HEK293 (cell line): Measurements from ENCODE around the gene RASSF8.
A peak's percentile ranks its signal among the peaks of the same experiment; 100 is the strongest.

ENCODE experiments used
- CTCF ChIA-PET: fragments of 350-600 bp; formaldehyde crosslinking; extraction: SDS; loops from one replicate; lab custom pipeline; 2021; ENCODE audit warnings: antibody characterized with exemption; lab: Yijun Ruan, JAX
- POLR2A ChIA-PET: fragments of 300-600 bp; formaldehyde crosslinking; extraction: SDS; loops from one replicate; lab custom pipeline; 2020; ENCODE audit warnings: antibody characterized with exemption, inconsistent platforms; lab: Yijun Ruan, JAX
- H3K27ac ChIP-seq: fragments of 200-500 bp; sonication (Bioruptor generic); 2 replicates; pipeline ENCODE4 v1.5.1; 2014; ENCODE audit warnings: low read depth, low read length, control low read depth, inconsistent platforms; ENCODE audit errors: extremely low read depth
- H3K36me3 ChIP-seq, 2 experiments: fragments of 200-500 bp in 1 of 2; sonication (Bioruptor generic) in 1 of 2; 1 replicate in 1 of 2; 2 replicates in 1 of 2; pipeline ENCODE4 v1.5.1; 2014 to 2017; ENCODE audit warnings: inconsistent platforms in 2 of 2, low read length in 2 of 2; ENCODE audit not compliant: control insufficient read depth in 2 of 2, insufficient read depth in 1 of 2
- H3K4me1 ChIP-seq: fragments of 200-500 bp; sonication (Bioruptor generic); 2 replicates; pipeline ENCODE4 v1.5.1; 2014; ENCODE audit warnings: mild to moderate bottlenecking, low read length, inconsistent platforms; ENCODE audit not compliant: control insufficient read depth, insufficient read depth
- H3K4me3 ChIP-seq: 2 replicates; pipeline ENCODE4 v1.5.1; 2011; ENCODE audit warnings: low read depth, mild to moderate bottlenecking, control low read depth, low read length, moderate library complexity
- H3K9me3 ChIP-seq: fragments of 200-500 bp; sonication (Bioruptor generic); 2 replicates; pipeline ENCODE4 v1.5.1; 2014; ENCODE audit warnings: low read depth, low read length, inconsistent platforms; ENCODE audit not compliant: control insufficient read depth, insufficient read depth
- AEBP2 ChIP-seq: fragments of 450-650 bp; formaldehyde crosslinking; IDR thresholded peaks from 2 replicates; pipeline ENCODE4 v1.5.1; 2016; ENCODE audit warnings: missing biosample characterization, missing genetic modification characterization, borderline replicate concordance
- CTCF ChIP-seq: fragments of 450-650 bp; formaldehyde crosslinking; IDR thresholded peaks from 2 replicates; pipeline ENCODE4 v1.5.1; 2016; ENCODE audit warnings: missing biosample characterization, missing genetic modification characterization
- GFI1B ChIP-seq: fragments of 450-650 bp; formaldehyde crosslinking; IDR thresholded peaks from 2 replicates; pipeline ENCODE4 v1.5.1; 2016; ENCODE audit warnings: missing biosample characterization, missing genetic modification characterization
- GLI4 ChIP-seq: fragments of 450-650 bp; formaldehyde crosslinking; IDR thresholded peaks from 2 replicates; pipeline ENCODE4 v1.5.1; 2016; ENCODE audit warnings: missing biosample characterization, missing genetic modification characterization
- HOXD13 ChIP-seq: sonication (generic); formaldehyde crosslinking; IDR thresholded peaks from 2 replicates; pipeline ENCODE4 v1.8.0; 2022; ENCODE audit warnings: missing genetic modification reagents, borderline replicate concordance
- IKZF3 ChIP-seq: fragments of 450-650 bp; IDR thresholded peaks from 2 replicates; pipeline ENCODE4 v1.5.0; 2018; ENCODE audit warnings: missing biosample characterization, mild to moderate bottlenecking, missing genetic modification characterization, moderate library complexity
- INSM2 ChIP-seq: fragments of 450-650 bp; formaldehyde crosslinking; IDR thresholded peaks from 2 replicates; pipeline ENCODE4 v1.5.1; 2016; ENCODE audit warnings: missing biosample characterization, missing genetic modification characterization
- PRDM4 ChIP-seq: fragments of 450-650 bp; formaldehyde crosslinking; IDR thresholded peaks from 2 replicates; pipeline ENCODE4 v1.5.1; 2017; ENCODE audit warnings: missing biosample characterization, missing genetic modification characterization
- SCRT1 ChIP-seq: fragments of 450-650 bp; formaldehyde crosslinking; IDR thresholded peaks from 2 replicates; pipeline ENCODE4 v1.5.1; 2016; ENCODE audit warnings: missing biosample characterization, missing genetic modification characterization, borderline replicate concordance
- ZBTB1 ChIP-seq: fragments of 450-650 bp; formaldehyde crosslinking; IDR thresholded peaks from 2 replicates; pipeline ENCODE4 v1.5.1; 2016; ENCODE audit warnings: missing biosample characterization, missing genetic modification characterization
- ZBTB6 ChIP-seq: fragments of 450-650 bp; formaldehyde crosslinking; IDR thresholded peaks from 2 replicates; pipeline ENCODE4 v1.5.1; 2017; ENCODE audit warnings: missing biosample characterization, missing genetic modification characterization
- ZFHX2 ChIP-seq: fragments of 450-650 bp; formaldehyde crosslinking; conservative IDR thresholded peaks from 2 replicates; pipeline ENCODE4 v1.5.1; 2016; ENCODE audit warnings: missing biosample characterization, missing genetic modification characterization
- ZNF16 ChIP-seq: fragments of 450-650 bp; formaldehyde crosslinking; IDR thresholded peaks from 2 replicates; pipeline ENCODE4 v1.5.1; 2016; ENCODE audit warnings: low read depth, missing biosample characterization, missing genetic modification characterization
- ZNF214 ChIP-seq: fragments of 450-650 bp; formaldehyde crosslinking; IDR thresholded peaks from 2 replicates; pipeline ENCODE4 v1.5.1; 2017; ENCODE audit warnings: missing biosample characterization, mild to moderate bottlenecking, missing genetic modification characterization, borderline replicate concordance
- ZNF274 ChIP-seq, 2 experiments: fragments of 200-500 bp in 1 of 2; fragments of 450-650 bp in 1 of 2; sonication (Bioruptor generic) in 1 of 2; formaldehyde crosslinking in 1 of 2; IDR thresholded peaks; 2 replicates each; pipeline versions ENCODE4 v1.5.1 to v1.6.1; 2014 to 2016; ENCODE audit warnings: borderline replicate concordance in 1 of 2, inconsistent platforms in 1 of 2, low read length in 1 of 2, missing biosample characterization in 1 of 2, missing genetic modification characterization in 1 of 2
- ZNF302 ChIP-seq: fragments of 450-650 bp; formaldehyde crosslinking; IDR thresholded peaks from 2 replicates; pipeline ENCODE4 v1.5.1; 2016; ENCODE audit warnings: missing biosample characterization, missing genetic modification characterization, low read depth
- ZNF394 ChIP-seq: fragments of 450-650 bp; formaldehyde crosslinking; IDR thresholded peaks from 2 replicates; pipeline ENCODE4 v1.5.1; 2016; ENCODE audit warnings: missing biosample characterization, missing genetic modification characterization, mild to moderate bottlenecking, moderate library complexity, borderline replicate concordance
- ZNF518A ChIP-seq: fragments of 450-650 bp; formaldehyde crosslinking; conservative IDR thresholded peaks from 2 replicates; pipeline ENCODE4 v1.5.1; 2016; ENCODE audit warnings: low read depth, missing biosample characterization, missing genetic modification characterization
- ZNF521 ChIP-seq: fragments of 450-650 bp; formaldehyde crosslinking; IDR thresholded peaks from 2 replicates; pipeline ENCODE4 v1.5.1; 2017; ENCODE audit warnings: missing biosample characterization, mild to moderate bottlenecking, missing genetic modification characterization
- ZNF629 ChIP-seq: fragments of 450-650 bp; formaldehyde crosslinking; IDR thresholded peaks from 2 replicates; pipeline ENCODE4 v1.5.1; 2017; ENCODE audit warnings: missing biosample characterization, missing genetic modification characterization
- ZNF830 ChIP-seq: fragments of 450-650 bp; IDR thresholded peaks from 2 replicates; pipeline ENCODE4 v1.5.0; 2018; ENCODE audit warnings: missing biosample characterization, missing genetic modification characterization, low read depth, mild to moderate bottlenecking, moderate library complexity

Gene RASSF8

GRCh38 chr12:26097046-26097878 is 138.8 kb downstream of the RASSF8 start:
- ChIA-PET POLR2A (no interaction called here), CTCF (interaction anchor here (0.6 to 1.5 kb wide), 21 partner anchors 9 to 779 kb away, joined by 3 to 7 read pairs (median 3); no protein-coding TSS in a partner anchor)
- no peak for TF ChIP-seq ZNF214 (tag by site-specific recombination)
- no peak for TF ChIP-seq ZNF302 (tag by site-specific recombination)
- no peak for TF ChIP-seq ZNF518A (tag by site-specific recombination)
- no peak for TF ChIP-seq ZBTB1 (tag by site-specific recombination)
- no peak for TF ChIP-seq INSM2 (tag by site-specific recombination)
- TF ChIP-seq ZNF16 (tag by site-specific recombination), result no peak
- no peak for TF ChIP-seq ZNF521 (tag by site-specific recombination)
- no peak for TF ChIP-seq ZNF629
- peak; percentile 52; the same call in 1 of the 2 replicates for TF ChIP-seq CTCF
- no peak for TF ChIP-seq ZBTB6 (tag by site-specific recombination)
- no peak for TF ChIP-seq HOXD13
- peak; percentile 86 for TF ChIP-seq IKZF3 (tag by site-specific recombination)
- TF ChIP-seq GFI1B (tag by site-specific recombination), result no peak
- TF ChIP-seq ZNF830 (tag by site-specific recombination), result no peak
- TF ChIP-seq AEBP2 (tag by site-specific recombination), result no peak
- TF ChIP-seq PRDM4, result no peak
- TF ChIP-seq GLI4, result no peak
- TF ChIP-seq SCRT1 (tag by site-specific recombination), result no peak
- TF ChIP-seq ZNF394 (tag by site-specific recombination), result no peak
- TF ChIP-seq ZFHX2 (tag by site-specific recombination), result no peak
- TF ChIP-seq ZNF274 (IDR thresholded peaks at IDR 0.05; ENCODE audit: low read length), result no peak
- no peak for TF ChIP-seq ZNF274 (tag by site-specific recombination; IDR thresholded peaks at IDR 0.05; ENCODE audit: borderline replicate concordance)

More at GRCh38 chr12:26097046-26097878, 138.8 kb downstream of the RASSF8 start:
- Histone ChIP-seq H3K4me1 (peaks cover 7% of the 10 kb centered on the region; the same call in 1 of the 2 replicates), H3K27ac (no peak overlapping the region), H3K36me3 (no peaks in the 10 kb centered on the region), H3K4me3 (no peak overlapping the region), H3K9me3 (no peaks in the 10 kb centered on the region)
